CD1c-positive myeloid dendritic cell (primary cell): Measurements from ENCODE around the gene TMEM43.

Experiments
- DNase-seq: peaks from one replicate; pipeline ENCODE4 v3.0.0-alpha.2; 2016; ENCODE audit errors: extremely low spot score

Gene TMEM43

GRCh38 chr3:14177580-14178246 lies 52.9 kb downstream of the TMEM43 start:
- DNase-seq = peak; percentile 27

- DNase-seq = peak; percentile 99
Observed at GRCh38 chr3:14178247-14179113, 53.6 kb downstream of the TMEM43 start, which contains the start of the genes LSM3 and XPC. Gene LSM3 (plus strand): TSS chr3:14178817. CDS start chr3:14178861, 44 bp downstream. Gene XPC (minus strand): TSS chr3:14178601. CDS start chr3:14178568, 33 bp downstream.

- DNase-seq = no peak
Observed at GRCh38 chr3:14179114-14179465, 54.2 kb downstream of the TMEM43 start.

- DNase-seq = no peak
Observed at GRCh38 chr3:14179795-14180194, 54.9 kb downstream of the TMEM43 start.

- DNase-seq = no peak
Observed at GRCh38 chr3:14181253-14181652, 56.4 kb downstream of the TMEM43 start.

- DNase-seq = no peak
Observed at GRCh38 chr3:14183015-14183577, 58.2 kb downstream of the TMEM43 start.

- no peak for DNase-seq
Observed at GRCh38 chr3:14186854-14187458, 62.1 kb downstream of the TMEM43 start.

- no peak for DNase-seq
Observed at GRCh38 chr3:14188041-14188754, 63.3 kb downstream of the TMEM43 start.
